Measurements from ENCODE around the gene UNC5A. TPM values are rescaled to one million over a fixed set of nuclear protein-coding genes. Genes with fewer than 3 reads are reported as not detected.
A peak's percentile ranks its signal among the peaks of the same experiment; 100 is the strongest.

The UNC5A gene
- total RNA-seq, 3 donors from 2014 or later (not counting 1 experiment from before 2014, with no cell fraction given): not detected

- Histone ChIP-seq H3K4me1 (ENCODE audit: control insufficient read depth, insufficient read depth, low read length) (peaks cover 31% of the 10 kb centered on the region), H3K4me3 (ENCODE audit: low read length) (no peak overlapping the region), H3K36me3 (ENCODE audit: control insufficient read depth, insufficient read depth, low read length) (no peaks in the 10 kb centered on the region), H3K9me3 (ENCODE audit: control insufficient read depth, insufficient read depth, low read length) (peaks cover 8% of the 10 kb centered on the region), H3K27ac (ENCODE audit: low read length) (no peak overlapping the region), H3K27me3 (ENCODE audit: control insufficient read depth, insufficient read depth, low read length) (peaks cover 10% of the 10 kb centered on the region)
- ATAC-seq: peak; percentile 49 to 79 (median 59)
- TF ChIP-seq, protein P1, sequence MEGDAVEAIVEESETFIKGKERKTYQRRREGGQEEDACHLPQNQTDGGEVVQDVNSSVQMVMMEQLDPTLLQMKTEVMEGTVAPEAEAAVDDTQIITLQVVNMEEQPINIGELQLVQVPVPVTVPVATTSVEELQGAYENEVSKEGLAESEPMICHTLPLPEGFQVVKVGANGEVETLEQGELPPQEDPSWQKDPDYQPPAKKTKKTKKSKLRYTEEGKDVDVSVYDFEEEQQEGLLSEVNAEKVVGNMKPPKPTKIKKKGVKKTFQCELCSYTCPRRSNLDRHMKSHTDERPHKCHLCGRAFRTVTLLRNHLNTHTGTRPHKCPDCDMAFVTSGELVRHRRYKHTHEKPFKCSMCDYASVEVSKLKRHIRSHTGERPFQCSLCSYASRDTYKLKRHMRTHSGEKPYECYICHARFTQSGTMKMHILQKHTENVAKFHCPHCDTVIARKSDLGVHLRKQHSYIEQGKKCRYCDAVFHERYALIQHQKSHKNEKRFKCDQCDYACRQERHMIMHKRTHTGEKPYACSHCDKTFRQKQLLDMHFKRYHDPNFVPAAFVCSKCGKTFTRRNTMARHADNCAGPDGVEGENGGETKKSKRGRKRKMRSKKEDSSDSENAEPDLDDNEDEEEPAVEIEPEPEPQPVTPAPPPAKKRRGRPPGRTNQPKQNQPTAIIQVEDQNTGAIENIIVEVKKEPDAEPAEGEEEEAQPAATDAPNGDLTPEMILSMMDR (IDR thresholded peaks at IDR 0.05): no peak
- WGBS (ENCODE audit: insufficient coverage): 5% methylated on average over 25 of the region's 27 CpGs
- intact Hi-C loops (cut with micrococcal nuclease): no loop called here
- Mint-ChIP-seq H3K27me3 (ENCODE audit: low read depth in 2 of 2) (peaks cover 9 to 13% of the 10 kb centered on the region in 2 donors), H3K36me3 (no peaks in the 10 kb centered on the region), H3K9me3 (peaks cover 0 to 6% of the 10 kb centered on the region in 2 donors), H3K4me3 (peak overlapping the region; percentile 72), H3K27ac (peak overlapping the region in 1 of 2 donors; percentile 18), H3K4me1 (peaks cover 15 to 32% of the 10 kb centered on the region in 2 donors)
- DNase-seq: peak in 1 of 2 donors; percentile 26
Measured at GRCh38 chr5:176875783-176876505, 65.6 kb downstream of the UNC5A start.

DNA sequence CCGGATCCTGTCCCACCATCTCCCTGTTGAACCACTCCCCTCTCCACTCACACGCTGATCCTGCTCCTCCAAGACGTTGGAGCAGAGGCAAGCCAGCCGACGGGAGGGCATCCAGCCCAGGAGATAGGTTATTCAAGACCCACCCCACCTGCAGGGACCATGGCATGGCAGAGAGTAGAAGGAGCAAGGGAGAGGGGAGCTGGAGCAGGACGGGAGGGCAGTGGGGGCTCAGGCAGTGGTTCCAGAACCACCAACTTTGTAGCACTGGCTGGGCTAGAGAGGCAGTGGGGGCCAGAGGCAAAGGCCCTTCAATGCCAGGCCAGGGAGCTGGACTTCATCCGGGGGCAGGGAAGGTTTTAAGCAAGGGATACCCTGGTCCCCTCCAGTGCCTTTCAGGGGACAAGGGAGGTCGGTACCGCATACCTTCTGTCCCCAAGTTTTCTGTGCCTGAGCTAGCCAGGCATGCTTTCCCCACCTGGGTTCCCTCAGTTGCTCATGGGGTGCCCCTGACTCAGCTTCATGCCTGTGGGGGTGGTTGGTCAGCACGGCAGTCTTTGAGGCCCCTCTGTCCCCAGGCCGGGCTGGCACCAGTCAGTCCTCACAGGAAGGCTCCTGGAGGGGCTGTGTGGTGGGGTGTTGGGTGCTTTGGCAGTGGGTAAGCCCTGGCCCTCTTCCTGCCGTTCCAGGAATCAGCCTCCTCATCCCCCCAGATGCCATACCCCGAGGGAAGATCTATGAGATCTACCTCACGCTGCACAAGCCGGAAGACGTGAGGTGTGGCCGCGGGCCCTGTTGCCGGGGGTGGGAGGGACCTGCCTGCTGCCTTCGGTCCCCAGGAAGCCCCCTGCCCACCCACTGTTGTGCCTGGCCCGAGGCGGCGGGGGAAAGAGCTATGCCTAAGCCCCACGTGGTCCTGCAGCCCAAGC is 66.4 kb downstream of the UNC5A start:
- H3K36me3 Mint-ChIP-seq: no peaks in the 10 kb centered on the region
- TF ChIP-seq, protein P1 (IDR thresholded peaks at IDR 0.05): no peak
- no peaks in the 10 kb centered on the region for H3K36me3 ChIP-seq (ENCODE audit: control insufficient read depth, insufficient read depth, low read length)
- peaks cover 0 to 6% of the 10 kb centered on the region in 2 donors for H3K9me3 Mint-ChIP-seq
- no peak overlapping the region for H3K27ac Mint-ChIP-seq
- peaks cover 31% of the 10 kb centered on the region for H3K4me1 ChIP-seq (ENCODE audit: control insufficient read depth, insufficient read depth, low read length)
- DNase-seq (no peak), ATAC-seq (no peak)
- WGBS (ENCODE audit: insufficient coverage): 75% methylated on average over 23 of the region's 24 CpGs
- intact Hi-C loops (cut with micrococcal nuclease): no loop called here
- H3K4me3 ChIP-seq (ENCODE audit: low read length): no peak overlapping the region
- H3K9me3 ChIP-seq (ENCODE audit: control insufficient read depth, insufficient read depth, low read length): peaks cover 8% of the 10 kb centered on the region
- H3K4me3 Mint-ChIP-seq: no peak overlapping the region
- H3K27ac ChIP-seq (ENCODE audit: low read length): no peak overlapping the region
- H3K27me3 Mint-ChIP-seq (ENCODE audit: low read depth in 2 of 2): peaks cover 9 to 13% of the 10 kb centered on the region in 2 donors
- peaks cover 15 to 32% of the 10 kb centered on the region in 2 donors for H3K4me1 Mint-ChIP-seq
- peaks cover 10% of the 10 kb centered on the region for H3K27me3 ChIP-seq (ENCODE audit: control insufficient read depth, insufficient read depth, low read length)

DNA sequence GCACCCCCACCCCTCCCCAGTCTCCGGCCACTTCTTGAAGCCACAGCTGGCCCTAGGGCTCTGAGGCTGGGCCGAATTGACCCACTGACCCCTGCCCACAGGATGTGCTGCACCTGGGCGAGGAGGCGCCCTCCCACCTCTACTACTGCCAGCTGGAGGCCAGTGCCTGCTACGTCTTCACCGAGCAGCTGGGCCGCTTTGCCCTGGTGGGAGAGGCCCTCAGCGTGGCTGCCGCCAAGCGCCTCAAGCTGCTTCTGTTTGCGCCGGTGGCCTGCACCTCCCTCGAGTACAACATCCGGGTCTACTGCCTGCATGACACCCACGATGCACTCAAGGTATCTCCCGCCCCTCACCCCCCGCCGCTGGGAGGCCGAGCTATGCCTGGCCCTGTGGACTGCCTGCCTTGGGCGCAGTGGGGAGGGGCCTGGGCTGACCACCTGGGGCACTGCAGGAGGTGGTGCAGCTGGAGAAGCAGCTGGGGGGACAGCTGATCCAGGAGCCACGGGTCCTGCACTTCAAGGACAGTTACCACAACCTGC is 67.5 kb downstream of the UNC5A start:
- no peaks in the 10 kb centered on the region for H3K36me3 Mint-ChIP-seq
- H3K4me1 Mint-ChIP-seq: peaks cover 15 to 31% of the 10 kb centered on the region in 2 donors
- peaks cover 10% of the 10 kb centered on the region for H3K27me3 ChIP-seq (ENCODE audit: control insufficient read depth, insufficient read depth, low read length)

More for the DNA sequence above, 67.5 kb downstream of the UNC5A start:
- H3K9me3 ChIP-seq (ENCODE audit: control insufficient read depth, insufficient read depth, low read length): peaks cover 8% of the 10 kb centered on the region
- 84% methylated on average over 21 of the region's 21 CpGs for WGBS (ENCODE audit: insufficient coverage)
- no peak overlapping the region for H3K4me3 ChIP-seq (ENCODE audit: low read length)
- peaks cover 31% of the 10 kb centered on the region for H3K4me1 ChIP-seq (ENCODE audit: control insufficient read depth, insufficient read depth, low read length)
- H3K27ac ChIP-seq (ENCODE audit: low read length): no peak overlapping the region
- H3K36me3 ChIP-seq (ENCODE audit: control insufficient read depth, insufficient read depth, low read length): no peaks in the 10 kb centered on the region
- peaks cover 12 to 13% of the 10 kb centered on the region in 2 donors for H3K27me3 Mint-ChIP-seq (ENCODE audit: low read depth in 2 of 2)
- DNase-seq (no peak), ATAC-seq (no peak)
- TF ChIP-seq, protein P1 (IDR thresholded peaks at IDR 0.05): no peak
- no peak overlapping the region for H3K4me3 Mint-ChIP-seq
- peaks cover 0 to 4% of the 10 kb centered on the region in 2 donors for H3K9me3 Mint-ChIP-seq
- intact Hi-C loops (cut with micrococcal nuclease): no loop called here
- H3K27ac Mint-ChIP-seq: no peak overlapping the region

Measured in natural killer cell (primary cell).